ENCODE data around the gene NPLOC4.

The NPLOC4 gene

GRCh38 chr17:81660441-81660840 lies 23.5 kb upstream of the NPLOC4 start:
- no peak for DNase-seq

DNA sequence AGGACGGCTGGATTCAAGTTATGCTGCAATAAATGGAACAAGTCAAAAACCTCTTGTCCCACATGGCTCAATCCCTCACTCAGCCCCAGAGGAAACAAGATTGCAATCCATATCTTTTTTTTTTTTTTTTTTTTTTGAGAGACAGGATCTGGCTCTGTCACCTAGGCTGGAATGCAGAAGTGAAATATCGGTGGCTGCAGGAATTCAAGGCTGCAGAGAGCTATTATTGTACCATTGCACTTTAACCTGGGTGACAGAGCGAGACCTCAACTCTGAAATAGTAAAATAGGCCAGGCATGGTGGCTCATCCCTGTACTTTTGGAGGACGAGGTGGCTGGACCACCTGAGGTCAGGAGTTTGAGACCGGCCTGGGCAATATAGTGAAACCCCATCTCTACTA lies 22.1 kb upstream of the NPLOC4 start:
- no peak for DNase-seq

- DNase-seq, result no peak
These were observed 19.9 kb upstream of the NPLOC4 start for GRCh38 chr17:81656835-81657234.

GRCh38 chr17:81656118-81656743 lies 19.3 kb upstream of the NPLOC4 start, which contains the start of gene PDE6G:
PDE6G (minus strand) TSS chr17:81656542; CDS start chr17:81653305, 3,237 bp downstream.
- DNase-seq, result no peak

GRCh38 chr17:81655378-81656117 lies 18.6 kb upstream of the NPLOC4 start:
- DNase-seq, result no peak

GRCh38 chr17:81652906-81653771 lies 16.2 kb upstream of the NPLOC4 start:
- no peak for DNase-seq

GRCh38 chr17:81651692-81652091 lies 14.8 kb upstream of the NPLOC4 start:
- no peak for DNase-seq

GRCh38 chr17:81650951-81651350 lies 14.0 kb upstream of the NPLOC4 start:
- DNase-seq, result no peak

GRCh38 chr17:81648707-81649085 lies 11.8 kb upstream of the NPLOC4 start:
- no peak for DNase-seq

- DNase-seq, result no peak
These were observed 11.2 kb upstream of the NPLOC4 start for GRCh38 chr17:81648013-81648706.

DNA sequence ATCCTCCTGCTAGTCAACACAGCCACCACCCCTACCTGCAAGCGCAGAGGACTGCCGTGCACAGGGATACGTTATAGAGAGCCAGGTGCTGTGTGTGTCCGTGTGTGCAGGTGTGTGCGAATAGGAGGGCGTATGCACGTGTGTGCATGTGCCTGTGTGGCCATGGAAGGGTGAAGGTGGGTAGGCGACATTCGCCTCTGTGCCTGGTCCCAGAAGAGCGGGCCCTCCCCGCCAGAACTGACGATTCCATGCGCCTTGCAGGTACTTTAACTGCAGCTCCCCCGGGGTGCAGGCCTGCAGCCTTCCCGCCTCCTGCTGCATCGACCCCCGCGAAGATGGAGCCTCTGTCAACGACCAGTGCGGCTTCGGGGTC lies 10.7 kb upstream of the NPLOC4 start:
- DNase-seq, result no peak

DNA sequence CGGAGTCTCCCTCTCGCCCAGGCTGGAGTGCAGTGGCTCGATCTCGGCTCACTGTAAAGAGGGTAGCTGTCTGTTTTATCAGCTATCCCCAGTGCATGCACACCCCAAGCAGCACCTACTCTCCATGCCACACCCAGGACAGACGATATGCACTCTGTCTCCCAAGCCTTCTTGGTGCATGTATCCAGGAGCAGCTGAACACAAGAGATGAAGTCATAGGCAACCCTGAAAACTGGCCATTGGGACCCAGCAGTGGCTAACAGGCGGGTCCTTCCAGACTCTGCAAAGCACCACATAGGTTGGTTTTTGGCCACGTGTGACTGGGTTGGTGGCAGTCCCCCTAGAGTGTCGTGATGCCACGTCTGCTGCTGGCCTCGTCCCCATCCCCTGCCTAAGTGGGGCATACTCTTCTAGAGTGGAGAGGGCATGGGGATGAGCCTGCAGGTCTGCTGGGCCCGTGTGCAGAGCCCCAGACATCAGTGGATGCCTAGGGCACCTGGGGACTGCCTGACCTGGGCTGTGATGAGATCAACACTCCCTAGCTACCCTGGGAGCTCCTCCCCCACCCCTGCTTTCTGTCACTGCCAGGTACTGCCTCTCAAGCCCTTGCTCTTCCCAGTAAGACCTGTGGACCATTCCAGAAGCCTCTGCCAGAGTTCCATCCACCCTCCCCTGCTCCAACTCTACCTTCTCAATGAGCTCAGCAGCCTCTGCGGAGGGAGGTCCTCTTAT lies 10.1 kb upstream of the NPLOC4 start:
- DNase-seq, result no peak

- DNase-seq, result no peak
These were observed 8.4 kb upstream of the NPLOC4 start for GRCh38 chr17:81644976-81645952.

DNA sequence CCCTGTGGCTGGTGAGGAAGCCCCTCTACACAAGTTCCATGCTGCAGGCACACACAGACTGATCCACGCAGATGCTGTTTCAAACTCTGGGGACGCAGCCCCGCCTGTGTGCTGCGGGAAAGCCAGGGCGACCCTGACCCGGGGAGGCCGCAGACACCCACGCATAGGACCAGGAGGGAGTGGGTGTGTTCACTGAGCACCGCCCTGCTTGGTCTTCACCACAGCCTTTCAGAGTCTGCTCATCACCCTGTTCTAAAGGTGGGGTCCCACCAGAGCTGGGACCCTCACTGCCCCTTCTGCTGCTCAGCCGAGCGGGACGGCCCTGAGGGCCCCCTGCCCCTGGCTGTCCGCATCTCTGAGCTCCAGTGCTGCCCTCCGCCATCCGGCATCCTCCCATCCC lies 7.6 kb upstream of the NPLOC4 start:
- DNase-seq, result no peak

- DNase-seq, result no peak
These were observed 5.0 kb upstream of the NPLOC4 start for GRCh38 chr17:81641825-81642489.

GRCh38 chr17:81640011-81640410 lies 3.1 kb upstream of the NPLOC4 start:
- DNase-seq, result no peak

DNA sequence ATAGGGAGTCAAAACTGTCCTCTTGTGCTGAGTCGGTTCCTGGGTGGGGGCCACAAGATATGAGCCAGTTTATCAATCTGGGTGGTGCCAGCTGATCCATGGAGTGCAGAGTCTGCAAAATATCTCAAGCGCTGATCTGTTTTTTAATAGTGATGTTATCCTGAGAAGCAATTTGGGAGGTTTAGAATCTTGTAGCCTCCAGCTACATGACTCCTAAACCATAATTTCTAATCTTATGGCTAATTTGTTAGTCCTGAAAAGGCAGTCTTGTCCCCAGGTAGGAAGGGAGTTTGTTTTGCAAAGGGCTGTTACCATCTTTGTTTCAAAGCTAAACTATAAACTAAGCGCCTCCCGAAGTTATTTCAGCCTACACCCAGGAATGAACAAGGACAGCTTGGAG lies 1.8 kb upstream of the NPLOC4 start:
- no peak for DNase-seq

DNA sequence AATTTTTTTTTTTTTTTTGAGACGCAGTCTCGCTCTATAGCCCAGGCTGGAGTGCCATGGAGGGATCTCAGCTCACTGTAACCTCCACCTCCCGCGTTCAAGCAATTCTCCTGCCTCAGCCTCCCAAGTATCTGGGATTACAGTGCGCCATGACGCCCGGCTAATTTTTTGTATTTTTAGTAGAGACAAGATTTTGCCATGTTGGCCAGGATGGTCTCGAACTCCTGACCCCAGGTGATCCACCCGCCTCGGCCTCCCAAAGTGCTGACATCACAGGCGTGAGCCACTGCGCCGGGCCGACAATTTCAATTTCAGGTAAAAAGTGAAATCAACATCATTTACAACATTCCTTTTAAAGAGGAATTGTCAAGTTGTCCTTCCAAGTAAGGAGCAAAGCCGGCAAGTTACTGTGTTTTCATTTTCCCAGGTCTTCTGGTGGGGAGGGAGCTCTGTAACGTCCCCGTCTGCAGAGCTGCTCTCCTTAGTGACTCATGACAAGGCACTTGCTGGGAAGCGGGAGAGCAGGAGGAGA lies 873 bp downstream of the NPLOC4 start:
- no peak for DNase-seq

DNA sequence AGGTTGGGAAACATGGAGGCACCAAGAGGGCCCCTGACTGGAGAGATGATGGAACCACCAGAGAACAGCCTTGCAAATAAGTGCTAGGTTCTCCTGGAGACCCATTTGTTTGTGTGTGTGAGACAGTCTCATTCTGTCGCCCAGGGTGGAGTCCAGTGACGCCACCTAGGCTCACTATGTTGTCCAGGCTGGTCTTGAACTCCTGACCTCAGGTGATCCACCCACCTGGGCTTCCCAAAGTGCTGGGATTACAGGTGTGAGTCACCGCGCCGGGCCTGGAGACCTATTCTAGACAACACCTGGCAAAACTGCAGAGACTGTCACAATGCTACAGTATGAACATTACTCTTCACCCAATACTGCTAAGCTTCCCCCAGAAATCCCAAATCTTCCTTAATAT lies 1.5 kb downstream of the NPLOC4 start:
- DNase-seq, result no peak

DNA sequence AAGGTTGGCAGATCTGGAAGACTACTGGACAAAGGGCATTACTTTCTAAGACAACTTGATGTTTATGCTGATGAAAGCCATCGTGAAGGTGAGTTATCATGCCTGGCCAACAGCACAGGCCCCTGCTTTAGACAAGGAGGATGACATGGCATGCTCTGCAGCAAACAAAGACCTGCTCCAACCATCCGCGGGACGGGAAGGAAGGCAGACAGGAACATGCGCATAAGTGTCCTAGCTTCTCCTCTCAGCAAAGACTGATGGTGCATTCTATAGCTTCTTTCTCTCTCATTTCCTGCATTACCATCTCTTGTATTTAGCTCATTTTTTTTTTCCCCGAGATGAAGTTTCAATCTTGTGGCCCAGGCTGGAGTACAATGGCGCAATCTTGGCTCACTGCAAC lies 5.4 kb downstream of the NPLOC4 start:
- no peak for DNase-seq
